Neutrophil (primary cell): ENCODE data around the gene ELMO1.

Experiments
- H3K27ac ChIP-seq: fragments of 200-600 bp; sonication (generic); 2 replicates; pipeline ENCODE4 v1.5.1; 2016; ENCODE audit warnings: mild to moderate bottlenecking, moderate library complexity
- H3K27me3 ChIP-seq: fragments of 200-600 bp; sonication (generic); 2 replicates; pipeline ENCODE4 v1.6.0; 2016; ENCODE audit warnings: mild to moderate bottlenecking
- H3K36me3 ChIP-seq: fragments of 200-600 bp; sonication (generic); 2 replicates; pipeline ENCODE4 v1.5.1; 2017
- H3K4me1 ChIP-seq, 2 experiments: fragments of 200-600 bp in 1 of 2; sonication (generic) in 1 of 2; 1 replicate in 1 of 2; 2 replicates in 1 of 2; pipeline versions ENCODE4 v1.5.1 to v1.6.1; 2013 to 2016; ENCODE audit warnings: low read depth in 1 of 2, low read length in 1 of 2, mild to moderate bottlenecking in 1 of 2, moderate library complexity in 1 of 2; ENCODE audit not compliant: control insufficient read depth in 1 of 2, insufficient read depth in 1 of 2
- H3K4me3 ChIP-seq, 2 experiments: fragments of 200-600 bp in 1 of 2; sonication (generic) in 1 of 2; 1 replicate in 1 of 2; 2 replicates in 1 of 2; pipeline ENCODE4 v1.5.1; 2013 to 2016; ENCODE audit warnings: low read depth in 1 of 2, low read length in 1 of 2, mild to moderate bottlenecking in 1 of 2, moderate library complexity in 1 of 2
- H3K9me3 ChIP-seq: fragments of 200-600 bp; sonication (generic); 2 replicates; pipeline ENCODE4 v1.5.1; 2016
- TF ChIP-seq, protein P1 (sequence below): fragments of 200-600 bp; sonication (generic); IDR thresholded peaks from 2 replicates; pipeline ENCODE4 v1.5.1; 2016; ENCODE audit warnings: antibody characterized with exemption

Gene ELMO1

DNA sequence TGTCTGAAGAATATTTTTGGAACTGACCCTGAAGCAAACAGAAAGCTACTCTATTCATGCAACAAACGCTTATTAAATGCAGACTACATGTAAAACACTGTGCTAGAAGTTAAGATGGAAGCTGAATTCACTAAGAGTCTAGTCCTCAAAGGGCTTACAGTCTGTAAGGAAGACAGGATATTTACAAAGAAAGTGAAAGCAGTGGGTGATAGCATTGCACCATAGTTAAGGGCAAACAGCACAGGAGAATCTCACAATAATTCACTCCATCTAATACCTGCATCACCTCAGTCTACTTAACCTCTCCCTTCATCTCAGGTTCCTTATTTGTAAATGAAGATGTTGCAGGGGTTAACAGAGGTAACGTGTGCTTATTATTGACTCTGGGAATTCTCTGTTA lies 364.4 kb downstream of the ELMO1 start:
- no peaks in the 10 kb centered on the region for H3K27me3 ChIP-seq
- TF ChIP-seq, protein P1, sequence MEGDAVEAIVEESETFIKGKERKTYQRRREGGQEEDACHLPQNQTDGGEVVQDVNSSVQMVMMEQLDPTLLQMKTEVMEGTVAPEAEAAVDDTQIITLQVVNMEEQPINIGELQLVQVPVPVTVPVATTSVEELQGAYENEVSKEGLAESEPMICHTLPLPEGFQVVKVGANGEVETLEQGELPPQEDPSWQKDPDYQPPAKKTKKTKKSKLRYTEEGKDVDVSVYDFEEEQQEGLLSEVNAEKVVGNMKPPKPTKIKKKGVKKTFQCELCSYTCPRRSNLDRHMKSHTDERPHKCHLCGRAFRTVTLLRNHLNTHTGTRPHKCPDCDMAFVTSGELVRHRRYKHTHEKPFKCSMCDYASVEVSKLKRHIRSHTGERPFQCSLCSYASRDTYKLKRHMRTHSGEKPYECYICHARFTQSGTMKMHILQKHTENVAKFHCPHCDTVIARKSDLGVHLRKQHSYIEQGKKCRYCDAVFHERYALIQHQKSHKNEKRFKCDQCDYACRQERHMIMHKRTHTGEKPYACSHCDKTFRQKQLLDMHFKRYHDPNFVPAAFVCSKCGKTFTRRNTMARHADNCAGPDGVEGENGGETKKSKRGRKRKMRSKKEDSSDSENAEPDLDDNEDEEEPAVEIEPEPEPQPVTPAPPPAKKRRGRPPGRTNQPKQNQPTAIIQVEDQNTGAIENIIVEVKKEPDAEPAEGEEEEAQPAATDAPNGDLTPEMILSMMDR, result no peak
- H3K4me1 ChIP-seq, result no peaks in the 10 kb centered on the region
- H3K27ac ChIP-seq, result peak overlapping the region; percentile 36
- no peaks in the 10 kb centered on the region for H3K9me3 ChIP-seq
- H3K36me3 ChIP-seq, result peaks cover 10% of the 10 kb centered on the region
- no peak overlapping the region for H3K4me3 ChIP-seq

DNA sequence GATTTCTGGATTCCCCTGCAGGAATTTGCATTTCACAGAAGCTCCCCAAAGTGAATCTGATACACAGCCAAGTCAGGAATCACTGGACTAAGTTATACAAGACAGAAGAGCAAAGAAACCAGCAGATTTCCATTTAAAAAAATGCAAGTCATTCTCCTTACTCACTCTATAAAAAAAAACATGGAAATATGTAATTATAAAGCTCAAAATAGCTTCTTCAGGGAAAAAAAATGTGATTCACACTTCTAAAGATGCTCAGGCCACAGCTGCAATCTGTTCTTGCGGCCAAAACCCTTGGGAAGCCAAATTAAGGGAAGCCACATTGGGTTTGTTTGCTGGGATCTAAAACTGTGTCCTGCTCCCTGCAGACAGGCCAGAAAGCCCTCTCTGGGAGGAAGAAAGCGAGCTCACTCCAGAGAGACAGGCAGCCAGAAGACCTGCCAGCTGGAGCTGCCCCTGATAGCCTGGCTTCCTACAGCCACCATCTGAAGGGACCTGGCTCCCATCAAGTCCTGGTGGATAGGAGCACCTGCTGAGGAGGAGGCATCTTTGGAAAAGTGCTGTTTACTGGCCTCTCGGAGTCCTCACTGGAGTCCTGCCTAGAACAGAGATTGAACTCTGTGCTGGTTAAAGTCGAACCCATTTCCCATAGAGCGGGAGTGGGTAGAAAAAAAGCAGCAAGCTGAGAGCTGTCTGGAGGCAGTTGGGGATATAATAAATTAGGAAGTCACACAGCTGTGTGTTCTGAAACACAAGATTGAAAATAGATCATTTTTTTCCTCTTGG lies 365.2 kb downstream of the ELMO1 start:
- H3K4me1 ChIP-seq, result no peaks in the 10 kb centered on the region
- no peak overlapping the region for H3K4me3 ChIP-seq
- TF ChIP-seq, protein P1, result no peak
- peak overlapping the region; percentile 36 for H3K27ac ChIP-seq
- no peaks in the 10 kb centered on the region for H3K27me3 ChIP-seq
- H3K9me3 ChIP-seq, result no peaks in the 10 kb centered on the region
- H3K36me3 ChIP-seq, result peaks cover 10% of the 10 kb centered on the region

DNA sequence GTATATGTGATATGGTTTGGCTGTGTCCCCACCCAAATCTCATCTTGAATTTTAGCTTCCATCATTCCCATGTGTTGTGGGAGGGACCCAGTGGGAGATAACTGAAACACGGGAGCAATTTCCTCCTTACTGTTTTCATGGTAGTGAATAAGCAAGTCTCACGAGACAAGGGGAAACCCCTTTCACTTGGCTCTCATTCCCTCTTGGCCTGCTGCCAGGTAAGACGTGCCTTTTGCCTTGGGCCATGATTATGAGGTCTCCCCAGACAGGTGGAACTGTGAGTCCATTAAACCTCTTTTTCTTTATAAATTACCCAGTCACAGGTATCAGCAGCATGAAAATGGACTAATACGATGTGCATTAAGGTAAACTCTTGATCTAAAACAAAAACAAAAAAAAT lies 367.2 kb downstream of the ELMO1 start:
- Histone ChIP-seq H3K27ac (no peak overlapping the region), H3K9me3 (no peaks in the 10 kb centered on the region), H3K36me3 (peaks cover 5% of the 10 kb centered on the region), H3K27me3 (no peaks in the 10 kb centered on the region), H3K4me3 (no peak overlapping the region), H3K4me1 (no peaks in the 10 kb centered on the region)
- TF ChIP-seq, protein P1, result no peak

DNA sequence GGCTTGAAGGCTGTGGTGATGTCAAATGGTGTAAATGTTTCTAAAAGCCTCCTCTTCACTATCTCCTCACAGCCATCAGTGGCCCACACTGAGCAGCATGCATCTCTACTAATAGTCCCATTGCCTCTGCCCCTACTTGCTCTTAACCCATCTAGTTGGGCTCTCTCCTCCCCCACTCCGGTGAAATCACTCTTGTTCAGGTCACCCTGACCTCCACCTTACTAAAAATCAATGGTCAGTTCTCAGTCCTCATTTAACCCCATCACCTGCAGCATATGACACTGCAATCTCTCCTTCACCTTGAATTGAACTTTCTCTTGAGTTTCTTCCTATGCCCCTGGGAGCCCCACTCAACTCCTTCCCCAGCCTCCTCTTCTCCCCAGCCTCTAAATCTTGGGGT lies 369.2 kb downstream of the ELMO1 start:
- TF ChIP-seq, protein P1, result no peak
- Histone ChIP-seq H3K4me1 (no peaks in the 10 kb centered on the region), H3K27me3 (no peaks in the 10 kb centered on the region)

DNA sequence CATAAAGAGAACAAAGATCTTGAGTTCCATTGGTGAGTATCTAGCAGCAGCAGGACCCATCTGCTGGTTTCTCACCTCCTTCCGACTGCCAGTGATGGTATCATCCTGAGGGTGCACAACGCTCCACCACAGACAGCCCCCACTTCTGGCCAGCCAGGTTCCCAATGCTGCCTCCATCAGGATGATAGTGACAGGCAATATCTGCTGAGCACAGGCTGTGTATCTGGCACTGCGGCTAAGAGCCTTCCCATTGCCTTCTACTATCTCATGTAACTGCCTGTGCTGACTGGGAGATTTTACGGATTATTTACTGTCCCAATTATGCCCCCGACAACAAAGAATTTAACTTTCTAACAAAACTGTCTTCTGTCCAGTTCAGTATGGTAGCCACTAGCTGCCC lies 372.0 kb downstream of the ELMO1 start:
- Histone ChIP-seq H3K27me3 (no peaks in the 10 kb centered on the region), H3K36me3 (peaks cover 5% of the 10 kb centered on the region), H3K9me3 (no peaks in the 10 kb centered on the region), H3K4me3 (no peak overlapping the region), H3K4me1 (no peaks in the 10 kb centered on the region), H3K27ac (no peak overlapping the region)
- TF ChIP-seq, protein P1, result no peak

More for the DNA sequence above, 369.2 kb downstream of the ELMO1 start:
- Histone ChIP-seq H3K27ac (no peak overlapping the region), H3K36me3 (peaks cover 5% of the 10 kb centered on the region), H3K9me3 (no peaks in the 10 kb centered on the region), H3K4me3 (no peak overlapping the region)
